Neural cell (in vitro differentiated cells): ENCODE measurements around the gene CDC45.

Source experiments
- EZH2 ChIP-seq: fragments of 200-600, 300-800 bp; shearing (Covaris generic), sonication (generic); IDR thresholded peaks from 2 replicates; pipeline ENCODE4 v1.6.1; 2014; ENCODE audit warnings: antibody characterized with exemption, low read length, borderline replicate concordance, mild to moderate bottlenecking; ENCODE audit not compliant: insufficient read depth, poor library complexity, severe bottlenecking
- RAD21 ChIP-seq: fragments of 450-650 bp; conservative IDR thresholded peaks from 2 replicates; pipeline ENCODE4 v1.6.1; 2014; ENCODE audit warnings: antibody characterized with exemption, mild to moderate bottlenecking, moderate library complexity
- TF ChIP-seq, protein P1 (sequence below): fragments of 450-650 bp; IDR thresholded peaks from 2 replicates; pipeline ENCODE4 v1.5.1; 2014; ENCODE audit warnings: antibody characterized with exemption, mild to moderate bottlenecking, moderate library complexity; ENCODE audit not compliant: poor library complexity, severe bottlenecking

DNA sequence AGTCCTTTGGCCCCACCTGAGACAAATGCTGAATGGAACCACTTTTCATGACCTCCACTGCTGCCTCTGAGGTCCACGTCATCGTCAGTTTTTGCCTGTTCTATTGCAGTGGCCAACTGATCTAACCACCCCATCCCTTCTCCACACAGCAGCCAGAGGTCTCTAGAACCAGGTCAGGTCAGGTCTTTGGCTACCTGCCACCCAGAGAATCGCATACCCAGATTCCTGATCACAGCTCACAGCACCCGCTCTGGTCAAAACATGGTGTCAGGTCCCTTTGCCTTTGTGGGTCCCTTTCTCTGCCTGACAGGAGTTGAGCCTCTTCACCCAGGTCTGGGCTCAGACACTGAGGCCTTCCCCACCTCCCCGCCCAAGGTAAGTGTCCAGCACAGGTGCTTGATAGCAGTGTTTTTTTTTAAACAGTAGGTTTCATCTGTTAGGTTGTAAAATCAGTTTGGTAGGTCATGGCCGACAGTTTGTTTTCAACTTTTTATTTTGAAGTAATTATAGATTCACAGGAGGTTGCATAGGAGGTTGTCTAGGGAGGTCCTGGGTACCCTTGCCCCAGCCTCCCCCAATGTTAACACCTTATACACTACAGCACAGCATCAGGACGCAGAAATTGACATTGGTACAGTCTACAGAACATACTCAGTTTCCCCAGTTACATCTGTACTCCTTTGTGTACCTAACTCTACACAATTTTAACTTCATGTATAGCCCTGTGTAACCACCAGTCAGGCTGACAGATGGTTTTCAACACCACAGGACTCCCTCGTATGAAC lies 39.1 kb upstream of the CDC45 start:
- TF ChIP-seq EZH2 = no peak
- TF ChIP-seq, protein P1, sequence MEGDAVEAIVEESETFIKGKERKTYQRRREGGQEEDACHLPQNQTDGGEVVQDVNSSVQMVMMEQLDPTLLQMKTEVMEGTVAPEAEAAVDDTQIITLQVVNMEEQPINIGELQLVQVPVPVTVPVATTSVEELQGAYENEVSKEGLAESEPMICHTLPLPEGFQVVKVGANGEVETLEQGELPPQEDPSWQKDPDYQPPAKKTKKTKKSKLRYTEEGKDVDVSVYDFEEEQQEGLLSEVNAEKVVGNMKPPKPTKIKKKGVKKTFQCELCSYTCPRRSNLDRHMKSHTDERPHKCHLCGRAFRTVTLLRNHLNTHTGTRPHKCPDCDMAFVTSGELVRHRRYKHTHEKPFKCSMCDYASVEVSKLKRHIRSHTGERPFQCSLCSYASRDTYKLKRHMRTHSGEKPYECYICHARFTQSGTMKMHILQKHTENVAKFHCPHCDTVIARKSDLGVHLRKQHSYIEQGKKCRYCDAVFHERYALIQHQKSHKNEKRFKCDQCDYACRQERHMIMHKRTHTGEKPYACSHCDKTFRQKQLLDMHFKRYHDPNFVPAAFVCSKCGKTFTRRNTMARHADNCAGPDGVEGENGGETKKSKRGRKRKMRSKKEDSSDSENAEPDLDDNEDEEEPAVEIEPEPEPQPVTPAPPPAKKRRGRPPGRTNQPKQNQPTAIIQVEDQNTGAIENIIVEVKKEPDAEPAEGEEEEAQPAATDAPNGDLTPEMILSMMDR = no peak
- no peak for TF ChIP-seq RAD21
